Measurements from ENCODE around the gene GNPTG. TPM values are rescaled to one million over a fixed set of nuclear protein-coding genes. Genes with fewer than 3 reads are reported as not detected.

GNPTG gene
- total and polyA plus RNA-seq, 2 of the 13 experiments (the other 11 are each of a cell fraction or from before 2014, with no cell fraction given): 22.7 to 71.1 TPM

GRCh38 chr16:1331712-1332617 lies 19.8 kb upstream of the GNPTG start (continued):
- TF ChIP-seq MEF2D (CRISPR knock-in tag; IDR thresholded peaks at IDR 0.05): peak; percentile 57; the same call in 1 of the 2 replicates
- TF ChIP-seq ZNF335 (CRISPR knock-in tag; IDR thresholded peaks at IDR 0.05): 0 out of 2 replicates have a peak, but pooled peaks have one; percentile 43
- TF ChIP-seq ZNF597 (CRISPR knock-in tag; IDR thresholded peaks at IDR 0.05): no peak
- 0 out of 2 replicates have a peak, but pooled peaks have one; percentile 35 for TF ChIP-seq TARDBP (CRISPR knock-in tag; IDR thresholded peaks at IDR 0.05)
- peak; percentile 31; the same call in 1 of the 2 replicates for TF ChIP-seq RXRB (CRISPR knock-in tag; IDR thresholded peaks at IDR 0.05; ENCODE audit: borderline replicate concordance)
- TF ChIP-seq, protein P1, sequence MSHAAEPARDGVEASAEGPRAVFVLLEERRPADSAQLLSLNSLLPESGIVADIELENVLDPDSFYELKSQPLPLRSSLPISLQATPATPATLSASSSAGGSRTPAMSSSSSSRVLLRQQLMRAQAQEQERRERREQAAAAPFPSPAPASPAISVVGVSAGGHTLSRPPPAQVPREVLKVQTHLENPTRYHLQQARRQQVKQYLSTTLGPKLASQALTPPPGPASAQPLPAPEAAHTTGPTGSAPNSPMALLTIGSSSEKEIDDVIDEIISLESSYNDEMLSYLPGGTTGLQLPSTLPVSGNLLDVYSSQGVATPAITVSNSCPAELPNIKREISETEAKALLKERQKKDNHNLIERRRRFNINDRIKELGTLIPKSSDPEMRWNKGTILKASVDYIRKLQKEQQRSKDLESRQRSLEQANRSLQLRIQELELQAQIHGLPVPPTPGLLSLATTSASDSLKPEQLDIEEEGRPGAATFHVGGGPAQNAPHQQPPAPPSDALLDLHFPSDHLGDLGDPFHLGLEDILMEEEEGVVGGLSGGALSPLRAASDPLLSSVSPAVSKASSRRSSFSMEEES (CRISPR knock-in tag; IDR thresholded peaks at IDR 0.05): no peak
- no peak for TF ChIP-seq ZNF256 (CRISPR knock-in tag; conservative IDR thresholded peaks at IDR 0.05)
- TF ChIP-seq BRD4 (CRISPR knock-in tag; IDR thresholded peaks at IDR 0.05): no peak
- TF ChIP-seq FOXK2 (IDR thresholded peaks at IDR 0.05): peak; percentile 68
- TF ChIP-seq TGIF2 (CRISPR knock-in tag; IDR thresholded peaks at IDR 0.05): peak; percentile 73
- no peak for TF ChIP-seq ZBTB20 (CRISPR knock-in tag; IDR thresholded peaks at IDR 0.05; ENCODE audit: borderline replicate concordance, low read depth)
- TF ChIP-seq STAT5B (CRISPR knock-in tag; IDR thresholded peaks at IDR 0.05): no peak
- no peak for TF ChIP-seq MAFK (conservative IDR thresholded peaks at IDR 0.05 in 1 of 2, IDR thresholded peaks at IDR 0.05 in 1 of 2; ENCODE audit: low read length in 2 of 2)
- TF ChIP-seq HDAC6 (IDR thresholded peaks at IDR 0.05; ENCODE audit: low read depth, low read length): no peak
- no peak for TF ChIP-seq SP2 (CRISPR knock-in tag; IDR thresholded peaks at IDR 0.05)
- TF ChIP-seq ZNF747 (CRISPR knock-in tag; IDR thresholded peaks at IDR 0.05; ENCODE audit: borderline replicate concordance): 0 out of 2 replicates have a peak, but pooled peaks have one; percentile 53
- no peak for TF ChIP-seq CHCHD3 (CRISPR knock-in tag; IDR thresholded peaks at IDR 0.05)
- TF ChIP-seq, protein P2, sequence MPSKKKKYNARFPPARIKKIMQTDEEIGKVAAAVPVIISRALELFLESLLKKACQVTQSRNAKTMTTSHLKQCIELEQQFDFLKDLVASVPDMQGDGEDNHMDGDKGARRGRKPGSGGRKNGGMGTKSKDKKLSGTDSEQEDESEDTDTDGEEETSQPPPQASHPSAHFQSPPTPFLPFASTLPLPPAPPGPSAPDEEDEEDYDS (CRISPR knock-in tag; IDR thresholded peaks at IDR 0.05): peak; percentile 19; the same call in 1 of the 2 replicates
- TF ChIP-seq SRSF1 (optimal IDR thresholded peaks at IDR 0.05; ENCODE audit: low read depth, low read length): no peak
- no peak for TF ChIP-seq ARID2 (CRISPR knock-in tag; IDR thresholded peaks at IDR 0.05; ENCODE audit: borderline replicate concordance)
- TF ChIP-seq, protein P3, sequence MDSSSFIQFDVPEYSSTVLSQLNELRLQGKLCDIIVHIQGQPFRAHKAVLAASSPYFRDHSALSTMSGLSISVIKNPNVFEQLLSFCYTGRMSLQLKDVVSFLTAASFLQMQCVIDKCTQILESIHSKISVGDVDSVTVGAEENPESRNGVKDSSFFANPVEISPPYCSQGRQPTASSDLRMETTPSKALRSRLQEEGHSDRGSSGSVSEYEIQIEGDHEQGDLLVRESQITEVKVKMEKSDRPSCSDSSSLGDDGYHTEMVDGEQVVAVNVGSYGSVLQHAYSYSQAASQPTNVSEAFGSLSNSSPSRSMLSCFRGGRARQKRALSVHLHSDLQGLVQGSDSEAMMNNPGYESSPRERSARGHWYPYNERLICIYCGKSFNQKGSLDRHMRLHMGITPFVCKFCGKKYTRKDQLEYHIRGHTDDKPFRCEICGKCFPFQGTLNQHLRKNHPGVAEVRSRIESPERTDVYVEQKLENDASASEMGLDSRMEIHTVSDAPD (CRISPR knock-in tag; IDR thresholded peaks at IDR 0.05): no peak
- no peak for TF ChIP-seq HOXD1 (CRISPR knock-in tag; IDR thresholded peaks at IDR 0.05)
- no peak for TF ChIP-seq ZNF282 (IDR thresholded peaks at IDR 0.05; ENCODE audit: partially characterized antibody)
- no peak for TF ChIP-seq ZFP90 (CRISPR knock-in tag; IDR thresholded peaks at IDR 0.05; ENCODE audit: borderline replicate concordance)
- TF ChIP-seq ZBTB42 (CRISPR knock-in tag; IDR thresholded peaks at IDR 0.05): peak; percentile 21; the same call in 1 of the 2 replicates
- no peak for TF ChIP-seq MED8 (CRISPR knock-in tag; IDR thresholded peaks at IDR 0.05; ENCODE audit: insufficient replicate concordance)
- TF ChIP-seq ADNP (CRISPR knock-in tag; IDR thresholded peaks at IDR 0.05): no peak
- no peak for TF ChIP-seq NR3C1 (CRISPR knock-in tag; IDR thresholded peaks at IDR 0.05)
